K562 (cell line): ENCODE data around the gene ATP6V0E2. TPM values are rescaled to one million over a fixed set of nuclear protein-coding genes. Genes with fewer than 3 reads are reported as not detected.
A peak's percentile ranks its signal among the peaks of the same experiment; 100 is the strongest.

Experiments used
- COPS2 ChIP-seq: fragments of 450-650 bp; conservative IDR thresholded peaks from 2 replicates; pipeline ENCODE4 v1.6.1; 2016; ENCODE audit warnings: mild to moderate bottlenecking, moderate library complexity
- CREM ChIP-seq: IDR thresholded peaks from 2 replicates; pipeline ENCODE4 v1.6.1; 2014; ENCODE audit warnings: antibody characterized with exemption, low read depth
- DPF2 ChIP-seq: fragments of 450-650 bp; IDR thresholded peaks from 2 replicates; pipeline ENCODE4 v1.6.1; 2016
- ELK1 ChIP-seq: sonication (generic); formaldehyde crosslinking; IDR thresholded peaks from 2 replicates; pipeline ENCODE4 v1.8.1; 2022; ENCODE audit warnings: missing genetic modification reagents
- ETS2 ChIP-seq: IDR thresholded peaks from 2 replicates; pipeline ENCODE4 v1.6.1; 2016; ENCODE audit warnings: borderline replicate concordance, missing genetic modification characterization, mild to moderate bottlenecking, moderate library complexity, missing compliant biosample characterization; ENCODE audit not compliant: poor library complexity, severe bottlenecking
- HEY1 ChIP-seq: fragments of 250-450 bp; sonication (Bioruptor Pico); IDR thresholded peaks from 2 replicates; pipeline ENCODE4 v1.5.0; 2020; ENCODE audit warnings: mild to moderate bottlenecking, moderate library complexity, borderline replicate concordance
- KHSRP ChIP-seq: fragments of 450-650 bp; IDR thresholded peaks from 2 replicates; pipeline ENCODE4 v1.6.1; 2017
- MEF2A ChIP-seq: IDR thresholded peaks from 2 replicates; pipeline ENCODE4 v1.6.1; 2011; ENCODE audit warnings: low read depth, mild to moderate bottlenecking, low read length, moderate library complexity; ENCODE audit not compliant: control insufficient read depth
- NCOA2 ChIP-seq, 2 experiments: fragments of 450-650 bp; IDR thresholded peaks; 2 replicates each; pipeline ENCODE4 v1.6.1; 2018; ENCODE audit warnings: mild to moderate bottlenecking in 2 of 2, moderate library complexity in 1 of 2; ENCODE audit not compliant: partially characterized antibody in 2 of 2
- NCOR1 ChIP-seq: fragments of 450-650 bp; IDR thresholded peaks from 2 replicates; pipeline ENCODE4 v1.6.1; 2016; ENCODE audit warnings: mild to moderate bottlenecking, moderate library complexity
- NONO ChIP-seq, 2 experiments: fragments of 200-400 bp in 1 of 2; fragments of 450-650 bp in 1 of 2; formaldehyde crosslinking in 1 of 2; IDR thresholded peaks; 2 replicates each; pipeline ENCODE4 v1.6.1; 2017; ENCODE audit warnings: low read depth in 2 of 2, mild to moderate bottlenecking in 2 of 2, moderate library complexity in 2 of 2, low read length in 1 of 2
- PML ChIP-seq: IDR thresholded peaks from 2 replicates; pipeline ENCODE4 v1.6.1; 2012; ENCODE audit warnings: low read length, inconsistent platforms
- SIN3B ChIP-seq: fragments of 450-650 bp; IDR thresholded peaks from 2 replicates; pipeline ENCODE4 v1.6.1; 2017; ENCODE audit warnings: low read depth, mild to moderate bottlenecking, moderate library complexity
- SIX5 ChIP-seq, 2 experiments: IDR thresholded peaks; 2 replicates each; pipeline ENCODE4 v1.6.1; 2011; ENCODE audit warnings: low read length in 2 of 2, borderline replicate concordance in 1 of 2, low read depth in 1 of 2, mild to moderate bottlenecking in 1 of 2, moderate library complexity in 1 of 2; ENCODE audit not compliant: insufficient read depth in 1 of 2
- SOX6 ChIP-seq: fragments of 450-650 bp; IDR thresholded peaks from 2 replicates; pipeline ENCODE4 v1.6.1; 2014; ENCODE audit warnings: mild to moderate bottlenecking
- TARDBP ChIP-seq: fragments of 450-650 bp; IDR thresholded peaks from 2 replicates; pipeline ENCODE4 v1.6.1; 2016
- THAP12 ChIP-seq: fragments of 250-450 bp; sonication (Bioruptor Pico); IDR thresholded peaks from 2 replicates; pipeline ENCODE4 v1.9.0; 2021; ENCODE audit warnings: mild to moderate bottlenecking, inconsistent platforms
- ZNF766 ChIP-seq: fragments of 200-800 bp; sonication (Bioruptor generic); conservative IDR thresholded peaks from 2 replicates; pipeline ENCODE4 v1.6.1; 2016; ENCODE audit warnings: missing genetic modification characterization, missing compliant biosample characterization
- polyA plus RNA-seq, 8 experiments: library from polyadenylated mRNA; depleted of rRNA in 4 of 8; stranded (reverse) in 5 of 8; unstranded in 3 of 8; fragments of >200 nt; fragmentation: Nextera tagmentation in 2 of 8; fragmentation: Illumina TruSeq in 1 of 8; extraction: Ambion mirVana in 2 of 8; extraction: Trizol in 1 of 8; gene quantifications; 2 replicates each; pipeline versions ENCODE4 v1.2.1 to v1.2.3, GENCODE V29; 2011 to 2014; ENCODE audit warnings: inconsistent platforms in 1 of 8, missing spikeins in 1 of 8
- total RNA-seq, 7 experiments: library from RNA; depleted of rRNA in 6 of 7; stranded (reverse); fragments of >200 nt in 6 of 7; fragmentation: Illumina TruSeq in 2 of 7; extraction: Trizol in 2 of 7; gene quantifications; 2 replicates each; pipeline versions ENCODE4 v1.2.1 to v1.2.3, GENCODE V29; 2011 to 2021; ENCODE audit warnings: low replicate concordance in 1 of 7
- TF ChIP-seq, protein P1 (sequence below): sonication (generic); formaldehyde crosslinking; IDR thresholded peaks from 2 replicates; pipeline ENCODE4 v1.8.1; 2023; ENCODE audit warnings: mild to moderate bottlenecking, missing genetic modification reagents
- TF ChIP-seq, protein P2 (sequence below): IDR thresholded peaks from 2 replicates; pipeline ENCODE4 v1.6.1; 2011; ENCODE audit warnings: borderline replicate concordance, low read depth, mild to moderate bottlenecking, moderate library complexity, low read length; ENCODE audit not compliant: insufficient read depth, poor library complexity, severe bottlenecking

Gene ATP6V0E2
- total and polyA plus RNA-seq, 9 of the 15 experiments (the other 6 are each of a cell fraction or from before 2014, with no cell fraction given) = 0.55 to 18.5 (median 10.9) TPM

- no peak for TF ChIP-seq ELK1 (CRISPR knock-in tag)
- TF ChIP-seq THAP12 = 0 out of 2 replicates have a peak, but pooled peaks have one; percentile 15
- TF ChIP-seq ETS2 (tag) = no peak
- TF ChIP-seq NCOA2 (IDR thresholded peaks at IDR 0.05; ENCODE audit: partially characterized antibody in 2 of 2) = no peak
- no peak for TF ChIP-seq DPF2
- TF ChIP-seq KHSRP = no peak
- TF ChIP-seq, protein P1, sequence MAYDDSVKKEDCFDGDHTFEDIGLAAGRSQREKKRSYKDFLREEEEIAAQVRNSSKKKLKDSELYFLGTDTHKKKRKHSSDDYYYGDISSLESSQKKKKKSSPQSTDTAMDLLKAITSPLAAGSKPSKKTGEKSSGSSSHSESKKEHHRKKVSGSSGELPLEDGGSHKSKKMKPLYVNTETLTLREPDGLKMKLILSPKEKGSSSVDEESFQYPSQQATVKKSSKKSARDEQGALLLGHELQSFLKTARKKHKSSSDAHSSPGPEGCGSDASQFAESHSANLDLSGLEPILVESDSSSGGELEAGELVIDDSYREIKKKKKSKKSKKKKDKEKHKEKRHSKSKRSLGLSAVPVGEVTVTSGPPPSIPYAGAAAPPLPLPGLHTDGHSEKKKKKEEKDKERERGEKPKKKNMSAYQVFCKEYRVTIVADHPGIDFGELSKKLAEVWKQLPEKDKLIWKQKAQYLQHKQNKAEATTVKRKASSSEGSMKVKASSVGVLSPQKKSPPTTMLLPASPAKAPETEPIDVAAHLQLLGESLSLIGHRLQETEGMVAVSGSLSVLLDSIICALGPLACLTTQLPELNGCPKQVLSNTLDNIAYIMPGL (CRISPR knock-in tag) = no peak
- TF ChIP-seq NONO (IDR thresholded peaks at IDR 0.05; ENCODE audit: low read depth in 2 of 2, low read length in 1 of 2) = peak in 1 of 2 experiments; percentile 88; a peak in 1 of 4 replicates
- peak; percentile 86 for TF ChIP-seq TARDBP
- TF ChIP-seq SOX6 = peak; percentile 20; the same call in 1 of the 2 replicates
- 0 out of 2 replicates have a peak, but pooled peaks have one; percentile 15 for TF ChIP-seq CREM
- no peak for TF ChIP-seq SIX5 (IDR thresholded peaks at IDR 0.05; ENCODE audit: borderline replicate concordance in 1 of 2, insufficient read depth in 1 of 2, low read depth in 1 of 2, low read length in 2 of 2)
- TF ChIP-seq NCOR1 = no peak
- no peak for TF ChIP-seq ZNF766 (CRISPR knock-in tag)
- no peak; the same call in 1 of the 2 replicates for TF ChIP-seq PML
- TF ChIP-seq HEY1 = no peak
- no peak for TF ChIP-seq COPS2
- TF ChIP-seq SIN3B = 0 out of 2 replicates have a peak, but pooled peaks have one; percentile 51
- no peak for TF ChIP-seq MEF2A
- TF ChIP-seq, protein P2, sequence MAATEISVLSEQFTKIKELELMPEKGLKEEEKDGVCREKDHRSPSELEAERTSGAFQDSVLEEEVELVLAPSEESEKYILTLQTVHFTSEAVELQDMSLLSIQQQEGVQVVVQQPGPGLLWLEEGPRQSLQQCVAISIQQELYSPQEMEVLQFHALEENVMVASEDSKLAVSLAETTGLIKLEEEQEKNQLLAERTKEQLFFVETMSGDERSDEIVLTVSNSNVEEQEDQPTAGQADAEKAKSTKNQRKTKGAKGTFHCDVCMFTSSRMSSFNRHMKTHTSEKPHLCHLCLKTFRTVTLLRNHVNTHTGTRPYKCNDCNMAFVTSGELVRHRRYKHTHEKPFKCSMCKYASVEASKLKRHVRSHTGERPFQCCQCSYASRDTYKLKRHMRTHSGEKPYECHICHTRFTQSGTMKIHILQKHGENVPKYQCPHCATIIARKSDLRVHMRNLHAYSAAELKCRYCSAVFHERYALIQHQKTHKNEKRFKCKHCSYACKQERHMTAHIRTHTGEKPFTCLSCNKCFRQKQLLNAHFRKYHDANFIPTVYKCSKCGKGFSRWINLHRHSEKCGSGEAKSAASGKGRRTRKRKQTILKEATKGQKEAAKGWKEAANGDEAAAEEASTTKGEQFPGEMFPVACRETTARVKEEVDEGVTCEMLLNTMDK = no peak
Observed at GRCh38 chr7:149873074-149873969, at the start of gene ATP6V0E2 (continued).
